PFSK-1 (cell line): ENCODE measurements around the gene SDCCAG8.

Experiments
- POLR2AphosphoS5 ChIP-seq: IDR thresholded peaks from 2 replicates; pipeline ENCODE4 v1.6.1; 2012; ENCODE audit warnings: low read depth, mild to moderate bottlenecking, control low read depth, low read length, moderate library complexity
- SIN3A ChIP-seq: IDR thresholded peaks from 2 replicates; pipeline ENCODE4 v1.6.1; 2012; ENCODE audit warnings: mild to moderate bottlenecking, low read length, moderate library complexity, borderline replicate concordance; ENCODE audit not compliant: insufficient read depth

GRCh38 chr1:243258731-243259130 is 2.9 kb downstream of the SDCCAG8 start:
- TF ChIP-seq SIN3A, result no peak
- no peak for TF ChIP-seq POLR2AphosphoS5
